Glutamatergic neuron (in vitro differentiated cells): Measurements from ENCODE around the gene DGKI. TPM values are rescaled to one million over a fixed set of nuclear protein-coding genes. Genes with fewer than 3 reads are reported as not detected.

ENCODE experiments used
- DNase-seq: peaks from one replicate; pipeline ENCODE4 v3.0.0; 2022
- H3K27ac Mint-ChIP-seq: one replicate; pipeline ENCODE4 v1.8.0; 2020; ENCODE audit warnings: mild to moderate bottlenecking, mixed read lengths, inconsistent platforms; ENCODE audit not compliant: unreplicated experiment
- H3K27me3 Mint-ChIP-seq: one replicate; pipeline ENCODE4 v1.8.0; 2020; ENCODE audit warnings: mild to moderate bottlenecking, moderate library complexity, mixed read lengths, inconsistent platforms; ENCODE audit not compliant: unreplicated experiment
- H3K36me3 Mint-ChIP-seq: one replicate; pipeline ENCODE4 v1.8.0; 2020; ENCODE audit warnings: mild to moderate bottlenecking, mixed read lengths, inconsistent platforms; ENCODE audit not compliant: unreplicated experiment
- H3K4me1 Mint-ChIP-seq: one replicate; pipeline ENCODE4 v1.8.0; 2020; ENCODE audit warnings: mild to moderate bottlenecking, low read depth, mixed read lengths, inconsistent platforms; ENCODE audit not compliant: unreplicated experiment
- H3K4me3 Mint-ChIP-seq: one replicate; pipeline ENCODE4 v1.8.0; 2020; ENCODE audit warnings: mild to moderate bottlenecking, mixed read lengths, inconsistent platforms; ENCODE audit not compliant: unreplicated experiment
- H3K9me3 Mint-ChIP-seq: one replicate; pipeline ENCODE4 v1.8.0; 2020; ENCODE audit warnings: mild to moderate bottlenecking, moderate library complexity, mixed read lengths, inconsistent platforms; ENCODE audit not compliant: unreplicated experiment
- CTCF ChIP-seq: fragments of 200-600 bp; sonication (generic); IDR thresholded peaks from one replicate; pipeline ENCODE4 v1.5.0; 2021; ENCODE audit not compliant: partially characterized antibody, unreplicated experiment
- total RNA-seq: library from RNA; stranded (reverse); fragmentation: NEBNext Ultra II Directional; extraction: Animal tissue kit (Norgen Biotek cat#: 25700); gene quantifications from one replicate; pipeline ENCODE4 v1.2.1, GENCODE V29; 2021; ENCODE audit not compliant: unreplicated experiment

Gene DGKI
- total RNA-seq, 1 donor from 2014 or later, result 19.4 TPM

- Mint-ChIP-seq H3K4me1 (no peaks in the 10 kb centered on the region), H3K36me3 (no peaks in the 10 kb centered on the region), H3K9me3 (no peaks in the 10 kb centered on the region), H3K27ac (no peak overlapping the region), H3K27me3 (no peaks in the 10 kb centered on the region), H3K4me3 (no peak overlapping the region)
- no peak for TF ChIP-seq CTCF
- DNase-seq, result no peak
These were observed 446.6 kb downstream of the DGKI start for GRCh38 chr7:137399827-137400823.

- H3K27me3 Mint-ChIP-seq, result no peaks in the 10 kb centered on the region
- H3K36me3 Mint-ChIP-seq, result no peaks in the 10 kb centered on the region
- no peak for DNase-seq
- no peaks in the 10 kb centered on the region for H3K4me1 Mint-ChIP-seq
- no peaks in the 10 kb centered on the region for H3K9me3 Mint-ChIP-seq
- no peak overlapping the region for H3K27ac Mint-ChIP-seq
- no peak overlapping the region for H3K4me3 Mint-ChIP-seq
- no peak for TF ChIP-seq CTCF
These were observed 450.7 kb downstream of the DGKI start for GRCh38 chr7:137396051-137396450.

GRCh38 chr7:137395420-137395819 is 451.4 kb downstream of the DGKI start:
- DNase-seq, result no peak
- no peaks in the 10 kb centered on the region for H3K27me3 Mint-ChIP-seq
- H3K4me1 Mint-ChIP-seq, result no peaks in the 10 kb centered on the region
- H3K36me3 Mint-ChIP-seq, result no peaks in the 10 kb centered on the region
- no peak for TF ChIP-seq CTCF
- H3K27ac Mint-ChIP-seq, result no peak overlapping the region
- H3K9me3 Mint-ChIP-seq, result no peaks in the 10 kb centered on the region
- H3K4me3 Mint-ChIP-seq, result no peak overlapping the region

GRCh38 chr7:137393570-137393969 is 453.2 kb downstream of the DGKI start:
- H3K4me3 Mint-ChIP-seq, result no peak overlapping the region
- H3K9me3 Mint-ChIP-seq, result peaks cover 2% of the 10 kb centered on the region

More at GRCh38 chr7:137393570-137393969, 453.2 kb downstream of the DGKI start:
- H3K36me3 Mint-ChIP-seq, result peaks cover 7% of the 10 kb centered on the region
- H3K27me3 Mint-ChIP-seq, result peaks cover 2% of the 10 kb centered on the region
- DNase-seq, result no peak
- TF ChIP-seq CTCF, result no peak
- no peaks in the 10 kb centered on the region for H3K4me1 Mint-ChIP-seq
- H3K27ac Mint-ChIP-seq, result no peak overlapping the region
